ENCODE measurements around the gene CCDC142.
A peak's percentile ranks its signal among the peaks of the same experiment; 100 is the strongest.
"Not testable (repeated sequence)": the region's sequence is repeated elsewhere in the genome, so short reads cannot be mapped to it uniquely, and the experiment has no call there.

The CCDC142 gene

GRCh38 chr2:74447230-74447999 lies 35.4 kb downstream of the CCDC142 start:
- no peak for DNase-seq (ENCODE audit: low read depth in 2 of 3, low spot score in 1 of 3)

- no peak for DNase-seq (ENCODE audit: low read depth in 2 of 3, low spot score in 1 of 3)
Observed at GRCh38 chr2:74444498-74445318, 38.1 kb downstream of the CCDC142 start.

- not testable (repeated sequence) for DNase-seq (ENCODE audit: low read depth in 2 of 3, low spot score in 1 of 3)
Observed at GRCh38 chr2:74442483-74443297, 40.1 kb downstream of the CCDC142 start.

- no peak for DNase-seq (ENCODE audit: low read depth in 2 of 3, low spot score in 1 of 3)
Observed at GRCh38 chr2:74441690-74442482, 40.9 kb downstream of the CCDC142 start, which contains the start of gene RTKN. Gene RTKN, minus strand, starts transcription at chr2:74441937. Its CDS starts 121 bp downstream, at chr2:74441816.

- no peak for DNase-seq (ENCODE audit: low read depth in 2 of 3, low spot score in 1 of 3)
Observed at GRCh38 chr2:74441170-74441689, 41.6 kb downstream of the CCDC142 start.

GRCh38 chr2:74440378-74441169 lies 42.2 kb downstream of the CCDC142 start:
- peak in 2 of 3 donors; percentile 39 to 56 for DNase-seq (ENCODE audit: low read depth in 2 of 3, low spot score in 1 of 3)

- DNase-seq (ENCODE audit: low read depth in 2 of 3, low spot score in 1 of 3): no peak
Observed at GRCh38 chr2:74439803-74440377, 42.9 kb downstream of the CCDC142 start.

- DNase-seq (ENCODE audit: low read depth in 2 of 3, low spot score in 1 of 3): no peak
Observed at GRCh38 chr2:74439373-74439772, 43.4 kb downstream of the CCDC142 start.

- no peak for DNase-seq (ENCODE audit: low read depth in 2 of 3, low spot score in 1 of 3)
Observed at GRCh38 chr2:74438248-74438647, 44.5 kb downstream of the CCDC142 start.

GRCh38 chr2:74436848-74437695 lies 45.7 kb downstream of the CCDC142 start:
- DNase-seq (ENCODE audit: low read depth in 2 of 3, low spot score in 1 of 3): no peak

GRCh38 chr2:74436111-74436805 lies 46.5 kb downstream of the CCDC142 start:
- DNase-seq (ENCODE audit: low read depth in 2 of 3, low spot score in 1 of 3): no peak

GRCh38 chr2:74430502-74430901 lies 52.3 kb downstream of the CCDC142 start:
- DNase-seq (ENCODE audit: low read depth in 2 of 3, low spot score in 1 of 3): no peak

GRCh38 chr2:74429487-74430451 lies 53.0 kb downstream of the CCDC142 start:
- DNase-seq (ENCODE audit: low read depth in 2 of 3, low spot score in 1 of 3): no peak

GRCh38 chr2:74428675-74429074 lies 54.1 kb downstream of the CCDC142 start:
- DNase-seq (ENCODE audit: low read depth in 2 of 3, low spot score in 1 of 3): no peak

GRCh38 chr2:74427551-74427950 lies 55.2 kb downstream of the CCDC142 start:
- DNase-seq (ENCODE audit: low read depth in 2 of 3, low spot score in 1 of 3): no peak

GRCh38 chr2:74426181-74426758 lies 56.5 kb downstream of the CCDC142 start:
- DNase-seq (ENCODE audit: low read depth in 2 of 3, low spot score in 1 of 3): no peak
